ENCODE results near the gene FHIT.

DNA sequence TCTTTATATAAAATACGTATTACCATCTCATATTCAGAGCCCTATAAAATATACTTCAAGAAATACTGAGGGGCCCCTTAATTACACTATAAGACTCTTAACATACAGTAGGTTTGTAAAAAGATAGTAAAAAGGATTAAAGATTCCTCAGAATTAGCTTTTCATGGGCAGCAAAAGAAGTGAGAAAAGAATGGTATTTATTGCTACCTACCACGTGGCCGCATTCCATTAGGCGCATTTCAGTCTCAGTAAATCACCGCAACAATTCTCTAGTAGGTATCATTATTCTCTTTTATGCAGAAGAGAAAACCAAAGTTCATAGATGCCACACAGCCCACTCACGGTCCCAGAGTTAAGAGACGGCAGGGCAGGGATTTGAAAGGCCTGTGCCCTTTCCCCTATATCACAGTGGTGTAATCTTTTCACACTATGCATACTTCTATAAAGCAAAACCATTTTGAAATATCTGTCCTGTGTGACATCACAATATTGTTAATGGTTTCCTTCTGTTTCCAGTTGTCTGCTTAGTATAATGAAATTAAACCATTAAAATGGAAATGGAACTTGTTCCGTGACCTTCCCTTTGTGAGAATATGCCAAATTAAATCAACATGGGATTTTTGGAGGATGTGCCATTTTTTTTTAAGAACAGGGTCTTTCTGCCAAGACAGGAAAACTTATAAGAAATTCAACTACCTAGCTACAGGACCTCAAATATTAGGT is 1072.2 kb downstream of the FHIT start:
- no peak for TF ChIP-seq FOXP2 (optimal IDR thresholded peaks at IDR 0.05; ENCODE audit: borderline replicate concordance, extremely low read depth, extremely low read length, insufficient read depth)
- TF ChIP-seq POLR2AphosphoS5 (IDR thresholded peaks at IDR 0.05; ENCODE audit: low read depth, low read length) = no peak
- TF ChIP-seq SIN3A (IDR thresholded peaks at IDR 0.05; ENCODE audit: borderline replicate concordance, insufficient read depth, low read length) = no peak
- TF ChIP-seq, protein P1, sequence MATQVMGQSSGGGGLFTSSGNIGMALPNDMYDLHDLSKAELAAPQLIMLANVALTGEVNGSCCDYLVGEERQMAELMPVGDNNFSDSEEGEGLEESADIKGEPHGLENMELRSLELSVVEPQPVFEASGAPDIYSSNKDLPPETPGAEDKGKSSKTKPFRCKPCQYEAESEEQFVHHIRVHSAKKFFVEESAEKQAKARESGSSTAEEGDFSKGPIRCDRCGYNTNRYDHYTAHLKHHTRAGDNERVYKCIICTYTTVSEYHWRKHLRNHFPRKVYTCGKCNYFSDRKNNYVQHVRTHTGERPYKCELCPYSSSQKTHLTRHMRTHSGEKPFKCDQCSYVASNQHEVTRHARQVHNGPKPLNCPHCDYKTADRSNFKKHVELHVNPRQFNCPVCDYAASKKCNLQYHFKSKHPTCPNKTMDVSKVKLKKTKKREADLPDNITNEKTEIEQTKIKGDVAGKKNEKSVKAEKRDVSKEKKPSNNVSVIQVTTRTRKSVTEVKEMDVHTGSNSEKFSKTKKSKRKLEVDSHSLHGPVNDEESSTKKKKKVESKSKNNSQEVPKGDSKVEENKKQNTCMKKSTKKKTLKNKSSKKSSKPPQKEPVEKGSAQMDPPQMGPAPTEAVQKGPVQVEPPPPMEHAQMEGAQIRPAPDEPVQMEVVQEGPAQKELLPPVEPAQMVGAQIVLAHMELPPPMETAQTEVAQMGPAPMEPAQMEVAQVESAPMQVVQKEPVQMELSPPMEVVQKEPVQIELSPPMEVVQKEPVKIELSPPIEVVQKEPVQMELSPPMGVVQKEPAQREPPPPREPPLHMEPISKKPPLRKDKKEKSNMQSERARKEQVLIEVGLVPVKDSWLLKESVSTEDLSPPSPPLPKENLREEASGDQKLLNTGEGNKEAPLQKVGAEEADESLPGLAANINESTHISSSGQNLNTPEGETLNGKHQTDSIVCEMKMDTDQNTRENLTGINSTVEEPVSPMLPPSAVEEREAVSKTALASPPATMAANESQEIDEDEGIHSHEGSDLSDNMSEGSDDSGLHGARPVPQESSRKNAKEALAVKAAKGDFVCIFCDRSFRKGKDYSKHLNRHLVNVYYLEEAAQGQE (IDR thresholded peaks at IDR 0.05; ENCODE audit: insufficient read depth in 1 of 2, low read depth in 2 of 2, low read length in 2 of 2) = no peak
- no peak for TF ChIP-seq TAF1 (IDR thresholded peaks at IDR 0.05; ENCODE audit: borderline replicate concordance, insufficient read depth, low read length)
